ENCODE data around the gene DRC7.

The DRC7 gene

DNA sequence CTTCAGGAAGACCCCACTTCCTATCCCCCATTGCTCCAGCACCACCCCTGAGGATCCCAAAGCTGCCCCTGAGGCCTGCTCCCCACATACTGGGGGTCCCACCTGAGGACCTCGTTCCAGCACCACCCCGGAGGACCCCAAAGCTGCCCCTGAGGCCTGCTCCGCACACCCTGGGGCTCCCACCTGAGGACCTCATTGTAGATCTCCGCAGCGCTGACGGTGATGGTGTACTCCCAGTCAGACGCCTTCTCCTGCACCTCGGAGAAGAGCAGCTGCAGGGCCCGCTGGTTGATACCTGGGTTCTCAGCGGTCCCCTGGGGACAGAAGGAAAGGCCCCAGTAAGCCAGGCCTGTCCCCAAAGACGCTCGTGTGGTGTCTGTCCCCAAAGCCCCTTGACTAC is 67.4 kb downstream of the DRC7 start:
- Histone ChIP-seq H3K36me3 (ENCODE audit: control insufficient read depth, low read length) (peaks cover 5% of the 10 kb centered on the region; the same call in 1 of the 2 replicates), H4K20me1 (ENCODE audit: control insufficient read depth, insufficient read depth, low read depth, low read length) (no peaks in the 10 kb centered on the region), H3K4me3 (ENCODE audit: low read length) (no peak overlapping the region), H3F3A (ENCODE audit: control insufficient read depth, insufficient read depth) (no peaks in the 10 kb centered on the region), H3K27ac (ENCODE audit: low read depth, low read length) (no peak overlapping the region), H3K79me2 (ENCODE audit: control insufficient read depth, low read length) (no peaks in the 10 kb centered on the region), H3K4me1 (ENCODE audit: control insufficient read depth, low read length) (peaks cover 10% of the 10 kb centered on the region; the same call in 1 of the 2 replicates), H3K9me3 (ENCODE audit: control insufficient read depth, insufficient read depth, low read length) (no peaks in the 10 kb centered on the region), H3K4me2 (ENCODE audit: low read length) (no peak overlapping the region), H3K27me3 (ENCODE audit: control insufficient read depth, low read length) (no peaks in the 10 kb centered on the region), H3K9me2 (replicated peaks; ENCODE audit: control insufficient read depth, low read length) (no peaks in the 10 kb centered on the region)
- TF ChIP-seq, protein P1, sequence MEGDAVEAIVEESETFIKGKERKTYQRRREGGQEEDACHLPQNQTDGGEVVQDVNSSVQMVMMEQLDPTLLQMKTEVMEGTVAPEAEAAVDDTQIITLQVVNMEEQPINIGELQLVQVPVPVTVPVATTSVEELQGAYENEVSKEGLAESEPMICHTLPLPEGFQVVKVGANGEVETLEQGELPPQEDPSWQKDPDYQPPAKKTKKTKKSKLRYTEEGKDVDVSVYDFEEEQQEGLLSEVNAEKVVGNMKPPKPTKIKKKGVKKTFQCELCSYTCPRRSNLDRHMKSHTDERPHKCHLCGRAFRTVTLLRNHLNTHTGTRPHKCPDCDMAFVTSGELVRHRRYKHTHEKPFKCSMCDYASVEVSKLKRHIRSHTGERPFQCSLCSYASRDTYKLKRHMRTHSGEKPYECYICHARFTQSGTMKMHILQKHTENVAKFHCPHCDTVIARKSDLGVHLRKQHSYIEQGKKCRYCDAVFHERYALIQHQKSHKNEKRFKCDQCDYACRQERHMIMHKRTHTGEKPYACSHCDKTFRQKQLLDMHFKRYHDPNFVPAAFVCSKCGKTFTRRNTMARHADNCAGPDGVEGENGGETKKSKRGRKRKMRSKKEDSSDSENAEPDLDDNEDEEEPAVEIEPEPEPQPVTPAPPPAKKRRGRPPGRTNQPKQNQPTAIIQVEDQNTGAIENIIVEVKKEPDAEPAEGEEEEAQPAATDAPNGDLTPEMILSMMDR (IDR thresholded peaks at IDR 0.05; ENCODE audit: low read depth, low read length, poor library complexity, severe bottlenecking): no peak
- TF ChIP-seq EZH2phosphoT487 (IDR thresholded peaks at IDR 0.05; ENCODE audit: borderline replicate concordance, low read length): no peak

GRCh38 chr16:57762365-57763040 is 67.9 kb downstream of the DRC7 start:
- H3K79me2 ChIP-seq (ENCODE audit: control insufficient read depth, low read length): no peaks in the 10 kb centered on the region
- H3K36me3 ChIP-seq (ENCODE audit: control insufficient read depth, low read length): peaks cover 3% of the 10 kb centered on the region; the same call in 1 of the 2 replicates
- no peak overlapping the region for H3K4me3 ChIP-seq (ENCODE audit: low read length)
- H3F3A ChIP-seq (ENCODE audit: control insufficient read depth, insufficient read depth): no peaks in the 10 kb centered on the region
- no peak overlapping the region for H3K4me2 ChIP-seq (ENCODE audit: low read length)
- H3K4me1 ChIP-seq (ENCODE audit: control insufficient read depth, low read length): peaks cover 10% of the 10 kb centered on the region; the same call in 1 of the 2 replicates
- no peaks in the 10 kb centered on the region for H3K27me3 ChIP-seq (ENCODE audit: control insufficient read depth, low read length)
- H3K9me3 ChIP-seq (ENCODE audit: control insufficient read depth, insufficient read depth, low read length): no peaks in the 10 kb centered on the region
- H3K9me2 ChIP-seq (replicated peaks; ENCODE audit: control insufficient read depth, low read length): no peaks in the 10 kb centered on the region
- TF ChIP-seq EZH2phosphoT487 (IDR thresholded peaks at IDR 0.05; ENCODE audit: borderline replicate concordance, low read length): no peak
- TF ChIP-seq, protein P1 (IDR thresholded peaks at IDR 0.05; ENCODE audit: low read depth, low read length, poor library complexity, severe bottlenecking): no peak
- H4K20me1 ChIP-seq (ENCODE audit: control insufficient read depth, insufficient read depth, low read depth, low read length): no peaks in the 10 kb centered on the region
- H3K27ac ChIP-seq (ENCODE audit: low read depth, low read length): no peak overlapping the region

- H3K27ac ChIP-seq (ENCODE audit: low read depth, low read length): no peak overlapping the region
These were observed 68.8 kb downstream of the DRC7 start for GRCh38 chr16:57763285-57764005.

More at GRCh38 chr16:57763285-57764005, 68.8 kb downstream of the DRC7 start:
- H3K9me3 ChIP-seq (ENCODE audit: control insufficient read depth, insufficient read depth, low read length): no peaks in the 10 kb centered on the region
- H3K36me3 ChIP-seq (ENCODE audit: control insufficient read depth, low read length): no peaks in the 10 kb centered on the region
- no peaks in the 10 kb centered on the region for H3K79me2 ChIP-seq (ENCODE audit: control insufficient read depth, low read length)
- H3K4me2 ChIP-seq (ENCODE audit: low read length): no peak overlapping the region
- no peak overlapping the region for H3K4me3 ChIP-seq (ENCODE audit: low read length)
- peaks cover 10% of the 10 kb centered on the region; the same call in 1 of the 2 replicates for H3K4me1 ChIP-seq (ENCODE audit: control insufficient read depth, low read length)
- H3K9me2 ChIP-seq (replicated peaks; ENCODE audit: control insufficient read depth, low read length): no peaks in the 10 kb centered on the region
- TF ChIP-seq EZH2phosphoT487 (IDR thresholded peaks at IDR 0.05; ENCODE audit: borderline replicate concordance, low read length): no peak
- TF ChIP-seq, protein P1 (IDR thresholded peaks at IDR 0.05; ENCODE audit: low read depth, low read length, poor library complexity, severe bottlenecking): no peak
- H3F3A ChIP-seq (ENCODE audit: control insufficient read depth, insufficient read depth): no peaks in the 10 kb centered on the region
- no peaks in the 10 kb centered on the region for H4K20me1 ChIP-seq (ENCODE audit: control insufficient read depth, insufficient read depth, low read depth, low read length)
- no peaks in the 10 kb centered on the region for H3K27me3 ChIP-seq (ENCODE audit: control insufficient read depth, low read length)

All from DOHH2 (cell line).